ENCODE data around the gene AP2M1. TPM values are rescaled to one million over a fixed set of nuclear protein-coding genes. Genes with fewer than 3 reads are reported as not detected.

Gene AP2M1
- polyA plus RNA-seq, 1 donor (not counting 4 experiments of a cell fraction or from before 2014, with no cell fraction given) = 431 TPM

DNA sequence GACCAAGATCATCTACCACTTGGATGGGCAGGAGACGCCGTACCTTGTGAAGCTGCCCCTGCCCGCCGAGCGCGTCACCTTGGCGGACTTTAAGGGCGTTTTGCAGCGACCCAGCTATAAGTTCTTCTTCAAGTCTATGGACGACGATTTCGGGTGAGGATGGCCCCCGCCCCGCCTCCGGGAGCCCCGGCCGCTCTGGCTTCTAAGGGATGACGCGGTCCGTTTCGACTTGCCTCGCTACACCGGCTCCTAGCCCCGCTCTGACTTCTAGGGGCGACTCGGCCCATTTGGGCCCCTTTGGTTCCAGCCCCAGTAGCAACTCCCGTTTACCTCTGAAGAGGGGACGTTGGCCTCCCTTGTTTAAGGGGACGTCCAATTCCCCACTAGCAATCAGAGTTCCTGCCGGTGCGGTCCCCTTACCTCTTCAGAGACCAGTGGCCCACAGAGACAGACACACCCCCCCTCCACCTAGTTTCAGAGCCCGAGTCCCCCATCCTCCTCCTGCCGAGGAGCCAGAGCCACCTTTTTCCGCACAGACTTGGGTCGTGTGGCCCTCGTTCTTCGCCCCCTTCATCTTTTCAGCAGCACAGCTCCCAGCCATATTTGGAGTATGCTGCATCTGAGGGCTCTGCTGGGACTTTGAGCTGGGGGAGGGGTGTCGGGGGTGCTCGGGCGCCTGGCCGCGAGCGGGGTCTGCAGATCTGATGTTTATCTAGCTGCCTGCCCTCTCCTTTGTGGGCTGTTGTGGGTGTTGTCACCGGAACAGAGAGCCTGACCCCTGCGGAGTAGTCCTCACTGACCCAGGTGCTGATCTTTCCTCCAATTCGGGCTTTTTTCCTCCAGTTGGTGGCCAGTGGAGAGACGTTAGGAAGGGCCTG is 18.8 kb upstream of the AP2M1 start:
- peaks cover 5% of the 10 kb centered on the region for H3K4me1 ChIP-seq (ENCODE audit: control insufficient read depth, extremely low read depth, insufficient read depth, low read length)
- DNase-seq (ENCODE audit: low read depth, low spot score) (no peak), FAIRE-seq (no peak)
- H3K36me3 ChIP-seq (ENCODE audit: control insufficient read depth in 2 of 2, extremely low read depth in 1 of 2, insufficient read depth in 2 of 2, low read length in 2 of 2) = peaks cover 0 to 2% of the 10 kb centered on the region in 2 experiments
- H3K79me2 ChIP-seq (ENCODE audit: control insufficient read depth, insufficient read depth, low read length) = peaks cover 50% of the 10 kb centered on the region
- no peaks in the 10 kb centered on the region for H3K9me1 ChIP-seq (ENCODE audit: control insufficient read depth, extremely low read depth, insufficient read depth, low read length)
- dilution Hi-C loops (cut with MboI; ENCODE audit: extremely low pct_ligation_motif_present, low sequenced_read_pairs) = no loop called here
- no peaks in the 10 kb centered on the region for H3K27me3 ChIP-seq (ENCODE audit: control insufficient read depth, extremely low read depth, insufficient read depth, low read length)
- H3K9ac ChIP-seq (ENCODE audit: control insufficient read depth, extremely low read depth, insufficient read depth, low read length) = peak overlapping the region; percentile 85
- TF ChIP-seq EZH2 (IDR thresholded peaks at IDR 0.05; ENCODE audit: low read length) = no peak
- TF ChIP-seq, protein P1, sequence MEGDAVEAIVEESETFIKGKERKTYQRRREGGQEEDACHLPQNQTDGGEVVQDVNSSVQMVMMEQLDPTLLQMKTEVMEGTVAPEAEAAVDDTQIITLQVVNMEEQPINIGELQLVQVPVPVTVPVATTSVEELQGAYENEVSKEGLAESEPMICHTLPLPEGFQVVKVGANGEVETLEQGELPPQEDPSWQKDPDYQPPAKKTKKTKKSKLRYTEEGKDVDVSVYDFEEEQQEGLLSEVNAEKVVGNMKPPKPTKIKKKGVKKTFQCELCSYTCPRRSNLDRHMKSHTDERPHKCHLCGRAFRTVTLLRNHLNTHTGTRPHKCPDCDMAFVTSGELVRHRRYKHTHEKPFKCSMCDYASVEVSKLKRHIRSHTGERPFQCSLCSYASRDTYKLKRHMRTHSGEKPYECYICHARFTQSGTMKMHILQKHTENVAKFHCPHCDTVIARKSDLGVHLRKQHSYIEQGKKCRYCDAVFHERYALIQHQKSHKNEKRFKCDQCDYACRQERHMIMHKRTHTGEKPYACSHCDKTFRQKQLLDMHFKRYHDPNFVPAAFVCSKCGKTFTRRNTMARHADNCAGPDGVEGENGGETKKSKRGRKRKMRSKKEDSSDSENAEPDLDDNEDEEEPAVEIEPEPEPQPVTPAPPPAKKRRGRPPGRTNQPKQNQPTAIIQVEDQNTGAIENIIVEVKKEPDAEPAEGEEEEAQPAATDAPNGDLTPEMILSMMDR (optimal IDR thresholded peaks at IDR 0.05 in 1 of 3, IDR thresholded peaks at IDR 0.05 in 1 of 3, conservative IDR thresholded peaks at IDR 0.05 in 1 of 3; ENCODE audit: extremely low read depth in 1 of 3, insufficient read depth in 2 of 3, low read length in 3 of 3) = no peak
- H3K4me3 ChIP-seq (ENCODE audit: control insufficient read depth in 2 of 3, extremely low read depth in 1 of 3, insufficient read depth in 2 of 3, low read depth in 1 of 3, low read length in 3 of 3) = peak overlapping the region; percentile 80 to 97 (median 94)
- H4K20me1 ChIP-seq (ENCODE audit: control insufficient read depth, extremely low read depth, insufficient read depth, low read length) = no peaks in the 10 kb centered on the region
- no peaks in the 10 kb centered on the region for H3K9me3 ChIP-seq (ENCODE audit: control insufficient read depth, low read depth, low read length)
- peak overlapping the region; percentile 83 for H2AFZ ChIP-seq (ENCODE audit: control insufficient read depth, low read length)
- peak overlapping the region; percentile 98 for H3K4me2 ChIP-seq (ENCODE audit: control insufficient read depth, extremely low read depth, insufficient read depth, low read depth, low read length)
- peak overlapping the region; percentile 66 for H3K27ac ChIP-seq (ENCODE audit: control insufficient read depth, insufficient read depth, low read length)

DNA sequence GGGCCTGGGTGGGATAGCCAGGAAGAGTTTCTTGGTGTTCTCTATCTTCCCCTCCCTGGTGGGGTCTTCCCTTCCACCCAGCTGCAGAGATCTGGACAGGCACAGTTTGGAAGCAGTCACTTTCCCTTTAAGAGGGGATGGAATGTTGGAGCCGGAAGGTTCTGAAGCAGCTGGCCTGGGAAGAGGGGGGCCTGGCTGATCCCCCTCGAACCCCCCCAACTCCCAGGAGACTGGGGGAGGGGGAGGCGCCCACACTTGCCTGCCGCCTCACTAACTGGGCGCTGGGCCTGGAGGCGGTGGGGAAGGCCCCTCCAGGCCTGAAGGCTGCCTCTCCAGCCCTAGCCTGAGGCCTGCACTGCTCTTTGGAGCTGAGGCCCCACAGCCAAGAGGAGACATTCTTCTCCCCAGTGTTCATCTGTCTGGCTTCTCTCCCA is 18.1 kb upstream of the AP2M1 start:
- dilution Hi-C loops (cut with MboI; ENCODE audit: extremely low pct_ligation_motif_present, low sequenced_read_pairs) = no loop called here
- Histone ChIP-seq H3K9me3 (ENCODE audit: control insufficient read depth, low read depth, low read length) (no peaks in the 10 kb centered on the region), H3K9ac (ENCODE audit: control insufficient read depth, extremely low read depth, insufficient read depth, low read length) (peak overlapping the region; percentile 85), H3K27me3 (ENCODE audit: control insufficient read depth, extremely low read depth, insufficient read depth, low read length) (no peaks in the 10 kb centered on the region), H3K4me1 (ENCODE audit: control insufficient read depth, extremely low read depth, insufficient read depth, low read length) (peaks cover 5% of the 10 kb centered on the region), H4K20me1 (ENCODE audit: control insufficient read depth, extremely low read depth, insufficient read depth, low read length) (no peaks in the 10 kb centered on the region), H3K36me3 (ENCODE audit: control insufficient read depth in 2 of 2, extremely low read depth in 1 of 2, insufficient read depth in 2 of 2, low read length in 2 of 2) (peaks cover 0 to 2% of the 10 kb centered on the region in 2 experiments), H3K79me2 (ENCODE audit: control insufficient read depth, insufficient read depth, low read length) (peaks cover 51% of the 10 kb centered on the region), H3K4me3 (ENCODE audit: control insufficient read depth in 2 of 3, extremely low read depth in 1 of 3, insufficient read depth in 2 of 3, low read depth in 1 of 3, low read length in 3 of 3) (peak overlapping the region; percentile 80 to 97 (median 94)), H3K27ac (ENCODE audit: control insufficient read depth, insufficient read depth, low read length) (peak overlapping the region; percentile 66), H3K9me1 (ENCODE audit: control insufficient read depth, extremely low read depth, insufficient read depth, low read length) (no peaks in the 10 kb centered on the region), H3K4me2 (ENCODE audit: control insufficient read depth, extremely low read depth, insufficient read depth, low read depth, low read length) (peak overlapping the region; percentile 98), H2AFZ (ENCODE audit: control insufficient read depth, low read length) (no peak overlapping the region)
- DNase-seq (ENCODE audit: low read depth, low spot score) (no peak), FAIRE-seq (no peak)
- TF ChIP-seq, protein P1 (optimal IDR thresholded peaks at IDR 0.05 in 1 of 3, IDR thresholded peaks at IDR 0.05 in 1 of 3, conservative IDR thresholded peaks at IDR 0.05 in 1 of 3; ENCODE audit: extremely low read depth in 1 of 3, insufficient read depth in 2 of 3, low read length in 3 of 3) = no peak
- no peak for TF ChIP-seq EZH2 (IDR thresholded peaks at IDR 0.05; ENCODE audit: low read length)
